ES-I3 (cell line): ENCODE results near the gene TNKS1BP1.

Source experiments
- H3K36me3 ChIP-seq: 2 replicates; pipeline ENCODE4 v1.6.1; 2013; ENCODE audit warnings: mild to moderate bottlenecking, low read length, control low read depth, moderate library complexity; ENCODE audit not compliant: insufficient read depth
- H3K4me1 ChIP-seq: 2 replicates; pipeline ENCODE4 v1.6.1; 2013; ENCODE audit warnings: mild to moderate bottlenecking, control low read depth, low read length; ENCODE audit not compliant: insufficient read depth
- H3K9ac ChIP-seq: 2 replicates; pipeline ENCODE4 v1.6.1; 2013; ENCODE audit warnings: low read depth, mild to moderate bottlenecking, low read length, moderate library complexity
- H3K9me3 ChIP-seq: 2 replicates; pipeline ENCODE4 v1.6.1; 2013; ENCODE audit warnings: mild to moderate bottlenecking, low read length, moderate library complexity; ENCODE audit not compliant: control insufficient read depth, insufficient read depth

The TNKS1BP1 gene

DNA sequence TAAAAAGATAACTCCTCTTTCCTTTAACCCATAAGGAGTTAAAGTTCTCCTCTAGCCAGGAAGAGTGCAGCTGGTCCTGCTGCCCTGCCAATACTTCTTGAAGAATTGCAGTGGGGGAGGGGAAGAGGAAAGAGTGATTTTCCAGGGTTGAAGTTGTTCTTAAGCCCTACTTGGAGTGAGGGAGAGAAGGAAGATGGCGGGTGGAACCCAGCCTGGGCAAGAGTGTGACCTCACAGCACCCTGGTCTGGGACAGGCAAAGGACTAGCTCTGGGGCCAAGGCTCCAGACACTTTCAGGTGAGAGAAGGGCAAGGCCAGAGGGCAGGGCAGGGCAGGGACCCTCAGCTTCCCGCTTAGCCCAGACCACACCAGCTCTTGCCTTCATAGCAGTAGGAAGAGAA is 6.6 kb downstream of the TNKS1BP1 start:
- H3K9ac ChIP-seq, result no peak overlapping the region
- peaks cover 20% of the 10 kb centered on the region; the same call in 1 of the 2 replicates for H3K36me3 ChIP-seq
- peaks cover 46% of the 10 kb centered on the region for H3K4me1 ChIP-seq
- H3K9me3 ChIP-seq, result no peaks in the 10 kb centered on the region

- Histone ChIP-seq H3K36me3 (peaks cover 20% of the 10 kb centered on the region; the same call in 1 of the 2 replicates), H3K9ac (no peak overlapping the region), H3K4me1 (peaks cover 37% of the 10 kb centered on the region), H3K9me3 (no peaks in the 10 kb centered on the region)
These were observed 8.7 kb downstream of the TNKS1BP1 start for GRCh38 chr11:57316017-57316416.

- peaks cover 39% of the 10 kb centered on the region for H3K4me1 ChIP-seq
- no peak overlapping the region for H3K9ac ChIP-seq
- no peaks in the 10 kb centered on the region for H3K9me3 ChIP-seq
- peaks cover 20% of the 10 kb centered on the region; the same call in 1 of the 2 replicates for H3K36me3 ChIP-seq
These were observed 9.3 kb downstream of the TNKS1BP1 start for GRCh38 chr11:57315491-57315890.

DNA sequence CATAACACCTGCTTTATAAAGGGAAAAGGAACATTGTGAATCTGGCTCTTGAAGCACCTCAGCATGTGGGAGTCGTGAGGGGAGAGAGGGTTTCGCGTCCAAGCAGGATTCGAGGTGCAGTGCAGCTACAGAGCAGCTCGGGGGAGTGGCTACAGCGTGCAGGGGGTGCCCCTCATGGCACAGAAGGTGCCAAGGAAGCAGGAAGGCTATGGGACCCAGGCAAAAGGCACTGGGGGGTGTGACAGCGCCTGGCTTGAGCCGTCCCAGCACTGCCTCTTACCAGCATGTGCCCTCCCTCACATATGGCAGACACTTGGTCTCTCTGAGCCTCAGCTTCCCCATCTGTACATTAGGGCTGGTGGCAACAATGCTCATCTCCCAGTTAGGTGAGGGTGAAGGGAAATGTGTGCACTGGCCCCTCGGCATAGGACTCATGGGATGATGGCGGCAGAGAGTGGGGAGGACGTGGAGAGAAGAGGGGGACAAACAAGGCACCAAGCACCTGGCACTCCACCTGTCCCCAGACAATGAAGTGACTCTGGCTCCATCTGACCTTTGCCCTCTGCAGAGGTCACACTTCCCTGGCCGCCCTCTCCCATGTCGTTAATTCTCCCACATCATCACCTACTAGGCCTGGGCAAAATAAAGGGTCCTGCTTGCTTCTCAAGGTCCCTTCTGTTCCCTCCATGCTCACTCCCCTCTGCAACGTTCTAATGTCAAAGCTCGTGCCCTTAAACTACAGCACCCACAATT is 10.4 kb downstream of the TNKS1BP1 start:
- no peaks in the 10 kb centered on the region for H3K9me3 ChIP-seq
- H3K9ac ChIP-seq, result no peak overlapping the region
- peaks cover 42% of the 10 kb centered on the region for H3K4me1 ChIP-seq
- H3K36me3 ChIP-seq, result peaks cover 26% of the 10 kb centered on the region; the same call in 1 of the 2 replicates

DNA sequence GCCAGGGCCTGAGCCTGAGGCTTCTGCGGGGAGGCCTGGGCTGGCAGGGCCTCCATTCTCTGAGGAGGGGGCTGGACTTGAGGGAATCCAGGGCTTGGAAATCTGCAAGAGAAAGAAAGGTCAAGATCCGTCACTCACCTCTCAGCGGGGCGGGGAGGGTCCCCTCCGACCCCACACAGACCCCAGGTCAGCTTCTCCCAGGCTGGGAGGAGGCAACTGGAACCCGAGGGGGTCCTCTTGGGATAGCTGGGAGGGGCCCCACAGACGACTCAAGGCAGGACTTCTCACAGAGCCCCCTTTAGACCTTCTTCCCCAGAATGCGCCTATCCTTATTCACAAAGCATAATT is 11.0 kb downstream of the TNKS1BP1 start:
- peaks cover 42% of the 10 kb centered on the region for H3K4me1 ChIP-seq
- no peaks in the 10 kb centered on the region for H3K9me3 ChIP-seq
- no peak overlapping the region for H3K9ac ChIP-seq
- H3K36me3 ChIP-seq, result peaks cover 31% of the 10 kb centered on the region; the same call in 1 of the 2 replicates

GRCh38 chr11:57313071-57313787 is 11.5 kb downstream of the TNKS1BP1 start:
- H3K9ac ChIP-seq, result no peak overlapping the region
- H3K36me3 ChIP-seq, result peaks cover 30% of the 10 kb centered on the region; the same call in 1 of the 2 replicates
- peaks cover 42% of the 10 kb centered on the region for H3K4me1 ChIP-seq

DNA sequence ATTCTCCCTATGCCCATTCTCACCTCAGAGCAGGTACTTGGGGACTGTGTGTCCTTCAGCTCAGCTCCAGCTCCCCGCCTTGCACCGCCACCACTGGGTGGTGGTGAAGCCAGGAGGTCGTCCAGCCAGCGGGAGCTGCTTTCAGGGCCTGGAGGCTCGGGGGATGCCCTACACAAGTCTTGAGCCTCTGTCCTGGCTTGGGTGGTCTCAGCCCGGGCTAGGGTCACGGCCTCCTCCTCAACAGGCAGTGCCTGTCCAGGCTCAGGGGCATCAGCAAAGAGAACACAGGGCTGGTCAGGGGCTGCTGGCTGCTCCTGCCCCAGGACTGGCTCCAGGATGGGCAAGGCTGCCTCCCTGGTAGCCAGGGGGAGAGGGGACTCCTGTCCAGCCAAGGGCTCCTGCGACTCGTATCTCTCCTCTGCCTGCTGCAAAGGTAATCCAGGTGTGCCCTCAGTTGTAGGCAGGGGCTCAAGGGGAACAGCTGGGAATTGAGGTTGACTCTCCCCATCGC is 12.2 kb downstream of the TNKS1BP1 start:
- no peaks in the 10 kb centered on the region for H3K9me3 ChIP-seq
- peaks cover 42% of the 10 kb centered on the region for H3K4me1 ChIP-seq
- peaks cover 24% of the 10 kb centered on the region; the same call in 1 of the 2 replicates for H3K36me3 ChIP-seq
- no peak overlapping the region for H3K9ac ChIP-seq

More at GRCh38 chr11:57313071-57313787, 11.5 kb downstream of the TNKS1BP1 start:
- no peaks in the 10 kb centered on the region for H3K9me3 ChIP-seq

DNA sequence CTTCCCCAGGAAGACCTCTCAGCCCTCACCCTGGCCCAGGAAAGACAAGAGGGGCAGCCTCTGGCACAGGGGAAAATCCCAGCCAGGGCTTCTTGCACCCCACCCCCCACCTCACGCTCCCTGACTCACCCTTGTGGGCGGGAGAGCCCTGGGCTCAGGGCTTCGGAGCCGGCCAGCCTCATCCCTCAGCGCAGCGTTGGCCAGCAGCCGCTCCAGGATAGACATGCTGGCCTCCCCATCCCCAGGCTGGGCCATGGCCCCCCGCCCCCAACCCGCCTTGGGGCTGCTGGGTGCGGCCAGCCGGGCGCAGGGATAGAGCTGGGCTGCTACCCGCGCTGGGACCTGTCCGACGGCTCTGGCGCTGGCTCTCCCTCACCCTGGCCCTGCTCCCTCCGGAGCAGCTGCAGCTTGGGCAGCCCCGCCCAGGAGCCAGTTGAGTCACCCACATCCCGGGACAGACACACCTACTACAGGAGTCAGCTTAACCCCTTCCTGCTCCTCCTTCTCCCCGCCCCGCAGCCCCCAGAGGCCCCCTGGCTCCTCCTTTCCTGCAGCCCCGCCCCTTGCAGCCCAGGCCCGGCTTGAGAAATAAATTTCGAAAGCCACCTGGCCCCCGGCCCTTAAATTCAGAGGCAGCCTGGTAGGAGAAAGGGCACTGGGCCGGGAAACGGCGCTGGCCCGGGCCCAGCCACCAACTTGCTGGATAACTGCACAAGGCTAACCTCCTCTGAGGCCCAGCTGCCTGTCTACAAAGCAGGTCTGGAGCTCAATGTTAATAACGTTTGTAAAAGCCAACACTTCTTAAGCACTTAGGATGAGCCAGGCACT is 13.4 kb downstream of the TNKS1BP1 start:
- Histone ChIP-seq H3K36me3 (peaks cover 19% of the 10 kb centered on the region; the same call in 1 of the 2 replicates), H3K9me3 (no peaks in the 10 kb centered on the region), H3K4me1 (peaks cover 41% of the 10 kb centered on the region), H3K9ac (peak overlapping the region; percentile 49)

- Histone ChIP-seq H3K36me3 (peaks cover 19% of the 10 kb centered on the region; the same call in 1 of the 2 replicates), H3K9ac (peak overlapping the region; percentile 49; the same call in 1 of the 2 replicates), H3K9me3 (no peaks in the 10 kb centered on the region), H3K4me1 (peaks cover 35% of the 10 kb centered on the region)
These were observed 14.1 kb downstream of the TNKS1BP1 start for GRCh38 chr11:57310630-57311086.

DNA sequence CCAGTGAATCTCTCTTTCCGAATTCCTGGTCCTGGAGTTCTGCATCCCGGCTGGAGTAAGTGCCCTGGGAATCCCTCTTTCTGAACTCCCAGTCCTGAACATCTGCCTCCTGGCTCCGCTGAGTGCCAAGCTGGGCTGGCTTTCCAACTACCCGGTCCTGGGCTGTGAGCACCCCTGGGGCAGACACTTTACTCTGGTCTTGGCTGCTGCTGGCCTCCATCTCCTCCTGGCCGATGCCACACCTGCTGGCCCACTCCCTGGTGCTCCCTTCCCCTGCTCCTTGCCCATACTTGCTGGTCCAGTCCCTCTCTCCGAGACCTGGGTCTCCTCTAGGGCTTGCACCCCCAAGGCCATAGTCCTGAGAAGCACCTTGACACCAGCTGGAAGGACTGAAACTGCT is 14.7 kb downstream of the TNKS1BP1 start:
- H3K36me3 ChIP-seq, result peaks cover 19% of the 10 kb centered on the region; the same call in 1 of the 2 replicates
- H3K9me3 ChIP-seq, result no peaks in the 10 kb centered on the region
- H3K4me1 ChIP-seq, result peaks cover 33% of the 10 kb centered on the region
- H3K9ac ChIP-seq, result no peak overlapping the region

- Histone ChIP-seq H3K9ac (no peak overlapping the region), H3K9me3 (no peaks in the 10 kb centered on the region), H3K4me1 (peaks cover 26% of the 10 kb centered on the region), H3K36me3 (peaks cover 19% of the 10 kb centered on the region; the same call in 1 of the 2 replicates)
These were observed 15.4 kb downstream of the TNKS1BP1 start for GRCh38 chr11:57309106-57310059.

GRCh38 chr11:57308426-57309060 is 16.2 kb downstream of the TNKS1BP1 start:
- Histone ChIP-seq H3K9me3 (no peaks in the 10 kb centered on the region), H3K4me1 (peaks cover 19% of the 10 kb centered on the region), H3K9ac (no peak overlapping the region), H3K36me3 (peaks cover 15% of the 10 kb centered on the region; the same call in 1 of the 2 replicates)
